NCI-H2107 treated with DMSO at 0.1 percent for 48 hours (cell line): ENCODE data around the gene PMEPA1.
"Not testable (repeated sequence)": the region's sequence is repeated elsewhere in the genome, so short reads cannot be mapped to it uniquely, and the experiment has no call there.

ENCODE experiments used
- DNase-seq: peaks from one replicate; lab custom pipeline; 2025; ENCODE audit not compliant: unreplicated experiment; lab: John Stamatoyannopoulos, UW

The PMEPA1 gene

GRCh38 chr20:57652606-57653545 lies 56.9 kb downstream of the PMEPA1 start:
- DNase-seq, result no peak

GRCh38 chr20:57651881-57652605 lies 57.8 kb downstream of the PMEPA1 start:
- DNase-seq, result no peak

DNA sequence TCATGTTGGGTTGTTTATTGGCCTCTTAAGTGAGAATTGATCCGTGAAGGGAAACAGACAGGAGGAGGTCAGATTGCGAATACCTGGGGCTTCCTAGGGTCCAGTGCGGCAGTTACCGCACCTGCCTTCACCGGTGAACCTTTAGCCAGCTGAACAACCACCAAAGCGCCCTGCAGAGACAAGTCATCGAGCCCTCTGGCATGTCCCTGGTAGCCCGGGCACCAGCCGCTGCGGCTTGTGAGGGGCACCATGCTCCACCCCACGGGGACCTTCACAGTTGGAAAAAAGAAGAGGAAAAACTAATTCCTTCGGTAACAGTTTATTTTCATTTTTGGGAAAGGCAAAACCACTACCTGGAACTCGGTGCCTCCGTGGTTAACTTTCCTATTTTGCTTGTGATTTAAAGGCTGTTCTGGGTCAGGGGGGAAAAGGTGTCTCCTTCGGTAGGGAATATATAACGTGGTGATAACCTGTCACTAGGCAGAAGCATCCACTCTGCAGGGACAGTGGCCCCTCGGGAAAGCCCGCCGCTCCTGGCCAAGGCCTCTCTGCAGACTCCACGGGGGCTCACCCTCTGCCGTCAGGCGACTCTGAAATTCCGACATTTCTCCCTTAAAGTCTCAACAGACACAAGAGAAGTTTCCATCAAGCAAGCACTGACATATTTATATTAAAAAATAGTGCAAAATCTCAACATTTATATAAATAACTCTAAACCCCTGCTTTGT lies 58.9 kb downstream of the PMEPA1 start:
- DNase-seq, result no peak

GRCh38 chr20:57650266-57650665 lies 59.5 kb downstream of the PMEPA1 start:
- no peak for DNase-seq

DNA sequence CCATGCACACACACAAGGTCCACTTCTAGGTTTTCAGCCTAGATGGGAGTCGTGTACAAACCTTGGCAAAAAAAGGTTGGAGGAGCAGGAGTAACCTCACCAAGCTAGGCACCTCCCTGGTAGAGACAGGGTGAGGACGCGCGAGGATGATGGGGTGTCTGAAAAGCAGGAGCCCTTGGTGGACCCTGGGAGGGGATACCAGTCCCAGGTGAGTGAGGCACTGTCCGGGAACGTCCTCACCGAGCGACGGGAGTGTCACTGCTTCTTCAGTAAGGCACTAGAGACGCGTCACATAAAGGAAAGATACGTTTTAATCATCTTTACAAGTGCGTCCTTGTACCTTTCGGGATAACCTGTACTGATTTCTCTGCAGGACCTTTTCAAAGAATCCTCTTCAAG lies 60.2 kb downstream of the PMEPA1 start:
- no peak for DNase-seq

DNA sequence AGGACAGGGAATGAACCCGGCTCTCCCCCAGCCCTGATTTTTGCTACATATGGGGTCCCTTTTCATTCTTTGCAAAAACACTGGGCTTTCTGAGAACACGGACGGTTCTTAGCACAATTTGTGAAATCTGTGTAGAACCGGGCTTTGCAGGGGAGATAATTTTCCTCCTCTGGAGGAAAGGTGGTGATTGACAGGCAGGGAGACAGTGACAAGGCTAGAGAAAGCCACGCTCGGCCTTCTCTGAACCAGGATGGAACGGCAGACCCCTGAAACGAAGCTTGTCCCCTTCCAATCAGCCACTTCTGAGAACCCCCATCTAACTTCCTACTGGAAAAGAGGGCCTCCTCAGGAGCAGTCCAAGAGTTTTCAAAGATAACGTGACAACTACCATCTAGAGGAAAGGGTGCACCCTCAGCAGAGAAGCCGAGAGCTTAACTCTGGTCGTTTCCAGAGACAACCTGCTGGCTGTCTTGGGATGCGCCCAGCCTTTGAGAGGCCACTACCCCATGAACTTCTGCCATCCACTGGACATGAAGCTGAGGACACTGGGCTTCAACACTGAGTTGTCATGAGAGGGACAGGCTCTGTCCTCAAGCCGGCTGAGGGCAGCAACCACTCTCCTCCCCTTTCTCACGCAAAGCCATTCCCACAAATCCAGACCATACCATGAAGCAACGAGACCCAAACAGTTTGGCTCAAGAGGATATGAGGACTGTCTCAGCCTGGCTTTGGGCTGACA lies 60.8 kb downstream of the PMEPA1 start:
- no peak for DNase-seq

- no peak for DNase-seq
These were observed 61.7 kb downstream of the PMEPA1 start for GRCh38 chr20:57647933-57648785.

DNA sequence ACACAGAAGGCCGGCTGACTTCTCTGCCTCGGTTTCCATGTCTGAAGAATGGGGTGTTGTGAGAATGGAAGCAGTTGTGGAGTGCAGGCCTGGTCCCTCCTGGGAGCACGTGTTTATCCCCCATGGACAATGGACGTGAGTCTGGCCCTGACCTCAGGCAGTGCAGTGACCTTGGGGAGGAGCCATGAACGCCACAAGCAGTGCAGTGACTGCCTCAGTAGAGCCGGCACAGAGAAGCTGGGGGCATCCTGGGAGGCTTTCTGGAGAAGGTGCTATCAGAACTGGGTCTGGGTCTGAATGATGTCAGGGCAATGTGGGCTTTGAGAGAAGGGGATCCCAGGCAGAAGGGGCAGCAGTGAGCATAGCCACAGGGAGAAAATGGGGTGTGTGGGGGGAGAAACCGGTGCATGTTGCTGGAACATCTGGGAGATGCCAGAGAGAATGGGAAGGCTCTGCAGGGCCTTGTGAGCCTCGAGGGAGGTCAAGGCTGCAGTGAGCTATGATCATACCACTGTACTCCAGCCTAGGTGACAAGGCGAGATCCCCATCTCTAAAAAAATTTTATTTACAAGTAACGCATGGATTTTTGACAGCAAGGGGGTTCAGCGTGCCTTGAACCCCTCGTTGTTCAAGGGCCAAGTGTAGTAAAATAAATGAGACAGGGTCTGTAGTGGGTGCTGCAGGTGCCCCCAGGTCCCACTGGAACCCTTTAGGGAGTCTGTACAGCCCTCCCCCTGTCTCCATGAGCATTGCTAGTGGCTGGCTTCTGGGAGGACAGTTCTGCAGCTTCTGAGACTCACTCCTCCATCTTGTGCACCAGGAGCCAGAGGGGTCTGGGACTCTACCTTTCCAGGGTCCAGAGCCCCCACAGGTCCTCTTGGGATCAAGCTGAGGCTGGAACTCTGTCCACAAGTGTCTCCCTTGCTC lies 62.5 kb downstream of the PMEPA1 start:
- no peak for DNase-seq

DNA sequence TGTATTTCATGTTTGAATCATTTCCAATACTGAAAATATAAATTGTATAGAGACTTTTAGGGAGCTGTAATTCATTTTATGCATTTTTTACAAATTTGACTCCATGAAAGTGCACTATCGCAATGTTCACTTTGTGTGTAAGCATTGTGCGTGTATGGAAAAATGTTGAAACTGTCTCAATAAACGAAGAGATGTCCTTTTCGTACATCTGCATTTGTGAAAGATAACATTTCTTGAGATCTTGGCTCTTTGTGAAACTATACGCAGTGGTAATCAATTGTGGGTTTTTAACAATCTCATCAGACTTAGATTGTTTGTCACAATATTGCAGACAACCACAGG lies 70.9 kb downstream of the PMEPA1 start:
- DNase-seq, result no peak

DNA sequence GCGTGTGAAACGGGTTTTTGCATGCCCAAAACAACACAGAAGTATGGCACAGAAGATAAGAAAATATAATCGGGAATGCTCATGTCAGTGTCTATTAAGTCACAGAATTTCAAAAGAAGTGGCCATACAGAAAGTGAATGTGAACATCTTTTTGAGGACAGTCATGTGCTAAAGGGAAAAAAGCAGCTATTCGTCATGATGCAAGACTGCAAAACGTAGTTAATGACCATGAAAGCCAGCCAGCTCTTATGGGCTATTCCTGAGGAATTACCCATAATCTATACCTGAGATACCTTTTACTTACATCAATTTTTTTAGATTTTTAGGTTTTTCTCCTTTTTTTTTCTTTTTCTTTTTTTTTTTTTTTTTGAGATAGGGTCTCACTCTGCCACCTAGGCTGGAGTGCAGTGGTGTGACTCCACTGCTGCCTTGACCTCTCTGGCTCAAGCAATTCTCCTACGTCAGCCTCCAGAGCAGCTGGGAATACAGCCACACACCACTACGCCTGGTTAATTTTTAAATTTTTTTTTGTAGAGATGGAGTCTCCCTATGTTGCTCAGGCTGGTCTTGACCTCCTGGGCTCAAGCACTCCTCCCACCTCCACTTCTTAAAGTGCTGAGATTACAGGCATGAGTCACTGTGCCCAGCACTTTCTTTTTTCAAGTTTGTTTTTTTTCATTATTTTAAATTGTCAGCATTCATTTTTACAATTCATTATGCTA lies 71.5 kb downstream of the PMEPA1 start:
- DNase-seq, result no peak

DNA sequence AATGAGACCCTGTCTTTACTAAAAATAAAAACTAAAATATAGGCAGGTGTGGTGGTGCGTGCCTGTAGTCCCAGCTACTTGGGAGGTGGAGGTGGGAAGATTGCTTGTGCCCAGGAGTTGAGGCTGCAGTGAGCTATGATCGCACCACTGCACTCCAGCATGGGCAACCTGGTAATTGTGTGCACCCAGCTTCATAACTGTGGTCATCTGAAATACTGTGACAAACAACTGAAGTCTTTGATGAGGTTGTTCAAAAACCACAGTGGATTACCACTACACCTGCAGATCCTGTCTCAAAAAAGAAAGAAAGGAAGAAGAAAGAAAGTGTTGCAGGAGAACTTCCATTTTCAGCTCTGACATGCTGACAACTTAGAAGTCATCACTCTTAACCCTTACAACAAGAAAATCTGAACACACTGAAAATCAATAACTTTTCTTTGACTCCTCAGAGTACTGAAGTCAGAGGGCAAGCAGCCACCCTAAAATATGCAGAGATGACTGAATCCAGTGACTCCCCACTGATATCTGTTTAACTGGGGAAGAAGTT lies 75.8 kb downstream of the PMEPA1 start:
- DNase-seq, result no peak

- DNase-seq, result no peak
These were observed 77.5 kb downstream of the PMEPA1 start for GRCh38 chr20:57632286-57632685.

DNA sequence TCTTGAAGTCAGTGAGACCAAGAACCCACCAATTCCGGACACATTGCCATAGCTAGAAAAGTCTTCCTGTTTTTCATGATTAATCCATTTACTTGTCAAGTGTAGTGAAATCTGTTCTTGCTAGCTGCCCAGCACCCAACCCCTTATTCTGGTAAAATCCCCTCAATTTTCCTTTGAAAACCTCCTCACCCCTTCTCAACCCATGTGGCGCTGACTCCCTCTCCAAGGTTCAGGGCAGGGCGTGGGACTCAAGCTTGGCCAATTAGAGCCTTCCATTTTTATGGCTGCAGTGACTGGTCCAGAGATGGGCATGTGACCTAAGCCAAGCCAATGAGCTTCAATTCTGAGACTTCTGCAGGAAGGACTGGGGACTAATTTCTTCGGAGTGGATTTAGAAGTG lies 79.8 kb downstream of the PMEPA1 start:
- no peak for DNase-seq

- DNase-seq, result not testable (repeated sequence)
These were observed 80.3 kb downstream of the PMEPA1 start for GRCh38 chr20:57629491-57629901.

DNA sequence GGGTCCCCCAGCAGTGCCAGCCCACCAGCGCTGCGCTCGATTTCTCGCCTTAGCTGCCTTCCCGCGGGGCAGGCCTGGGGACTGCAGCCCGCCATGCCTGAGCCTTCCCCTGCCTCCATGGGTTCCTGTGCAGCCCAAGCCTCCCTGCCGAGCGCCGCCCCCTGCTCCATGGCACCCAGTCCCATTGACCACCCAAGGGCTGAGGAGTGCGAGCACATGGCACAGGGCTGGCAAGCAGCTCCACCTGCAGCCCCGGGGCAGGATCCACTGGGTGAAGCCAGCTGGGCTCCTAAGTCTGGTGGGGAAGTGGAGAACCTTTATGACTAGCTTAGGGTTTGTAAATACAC lies 80.9 kb downstream of the PMEPA1 start:
- DNase-seq, result not testable (repeated sequence)

DNA sequence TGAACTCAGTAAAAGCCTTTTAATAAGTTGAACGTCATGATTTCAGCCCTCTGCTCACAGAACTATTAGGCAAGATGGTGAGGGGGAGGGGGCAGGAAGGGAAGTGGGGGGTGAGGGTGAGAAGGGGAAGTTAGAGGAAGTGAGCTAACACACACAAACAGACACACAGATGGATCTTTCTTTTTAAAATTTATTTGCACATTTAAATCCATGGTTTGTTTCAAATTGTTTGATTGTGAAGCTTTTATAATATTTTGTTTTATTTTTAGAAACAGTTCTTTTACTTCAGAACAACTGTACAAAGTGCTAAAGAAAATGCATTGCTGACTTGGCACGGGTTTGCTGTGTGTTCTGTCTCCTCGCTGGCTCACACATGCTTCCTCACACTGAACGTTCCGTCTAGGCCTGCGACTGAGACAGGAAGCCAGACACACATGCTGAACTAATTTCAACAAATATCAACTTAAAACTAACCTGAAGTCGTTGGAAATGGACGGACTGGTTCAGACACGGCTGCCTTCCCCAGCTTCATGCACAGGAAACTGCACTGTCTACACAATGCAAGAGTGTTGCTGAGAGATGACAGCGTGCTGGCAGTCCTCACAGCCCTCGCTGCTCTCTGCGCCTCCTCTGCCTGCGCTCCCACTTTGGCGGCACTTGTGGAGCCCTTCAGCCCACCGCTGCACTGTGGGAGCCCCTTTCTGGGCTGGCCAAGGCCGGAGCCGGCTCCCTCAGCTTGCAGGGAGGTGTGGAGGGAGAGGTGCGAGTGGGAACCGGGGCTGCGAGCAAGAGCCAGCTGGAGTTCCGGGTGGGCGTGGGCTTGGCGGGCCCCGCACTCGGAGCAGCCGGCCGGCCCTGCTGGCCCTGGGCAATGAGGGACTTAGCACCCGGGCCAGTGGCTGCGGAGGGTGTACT lies 81.5 kb downstream of the PMEPA1 start:
- no peak for DNase-seq

GRCh38 chr20:57627339-57627738 lies 82.5 kb downstream of the PMEPA1 start:
- no peak for DNase-seq
